Fibroblast of villous mesenchyme (primary cell): ENCODE data around the gene WDR5B. TPM values are rescaled to one million over a fixed set of nuclear protein-coding genes. Genes with fewer than 3 reads are reported as not detected.
A peak's percentile ranks its signal among the peaks of the same experiment; 100 is the strongest.

Source experiments
- DNase-seq: peaks from one replicate; pipeline ENCODE4 v3.0.0-alpha.2; 2010; ENCODE audit warnings: low read depth
- H3K4me3 ChIP-seq: 2 replicates; pipeline ENCODE4 v1.5.1; 2011; ENCODE audit warnings: low read depth, mild to moderate bottlenecking, low read length
- CTCF ChIP-seq: IDR thresholded peaks from 2 replicates; pipeline ENCODE4 v1.5.1; 2012; ENCODE audit warnings: low read depth, mild to moderate bottlenecking, low read length; ENCODE audit not compliant: insufficient read depth
- total RNA-seq: library from RNA; depleted of rRNA; stranded (reverse); fragments of >200 nt; gene quantifications from 2 replicates; pipeline ENCODE4 v1.2.3, GENCODE V29; 2012

WDR5B gene
- 5.2 and 6.9 TPM in 2 replicates for total RNA-seq

DNA sequence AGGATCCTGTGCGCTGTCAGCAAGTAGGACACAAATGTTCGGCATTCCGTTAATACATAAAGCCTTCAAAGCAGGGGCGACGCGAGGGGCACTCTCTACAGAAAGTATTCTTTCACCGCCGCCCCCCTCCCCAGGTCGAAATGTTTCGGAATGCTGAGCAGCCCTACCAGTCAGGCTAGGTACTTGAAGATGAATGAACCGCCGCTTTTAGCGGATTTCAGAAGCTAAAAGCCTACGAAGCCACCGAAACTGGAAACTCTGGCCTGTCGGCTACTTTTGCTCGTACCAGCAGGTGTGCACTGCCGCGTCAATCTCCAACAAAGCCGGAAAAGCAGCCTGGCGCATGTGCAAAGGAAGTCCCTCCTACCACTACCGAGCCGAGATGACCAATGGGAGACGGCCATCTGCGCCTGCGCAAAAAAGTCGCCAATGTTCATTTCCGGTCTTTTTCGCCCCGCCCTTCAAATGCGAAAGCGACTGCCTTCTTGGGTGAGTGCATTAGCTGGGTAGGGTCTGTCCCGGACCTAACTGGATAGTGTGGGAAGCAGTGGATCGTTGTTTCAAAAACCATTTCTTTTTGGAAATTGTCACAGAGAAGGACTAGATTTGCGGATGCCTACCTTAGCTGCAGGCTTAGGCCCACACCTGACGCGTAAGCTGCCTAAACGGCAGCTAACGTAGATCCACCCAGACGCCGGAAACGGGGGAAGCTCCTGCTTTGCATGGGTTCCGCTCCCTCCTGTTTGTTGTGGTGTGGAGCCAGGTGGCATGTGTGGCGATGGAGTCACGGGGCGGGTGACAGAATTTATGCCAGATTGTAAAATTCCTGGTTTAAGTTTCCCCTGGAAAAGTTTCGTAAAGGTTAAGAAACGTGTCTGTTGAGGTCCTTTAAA is at the start of gene WDR5B:
Gene WDR5B, minus strand, starts transcription at position 301 of the 893 bp plus-strand sequence. CDS start 534 bp downstream, outside the sequence.
- H3K4me3 ChIP-seq: peak within 1 kb of the TSS; percentile 99
- no peak for TF ChIP-seq CTCF
- DNase-seq: peak; percentile 98

DNA sequence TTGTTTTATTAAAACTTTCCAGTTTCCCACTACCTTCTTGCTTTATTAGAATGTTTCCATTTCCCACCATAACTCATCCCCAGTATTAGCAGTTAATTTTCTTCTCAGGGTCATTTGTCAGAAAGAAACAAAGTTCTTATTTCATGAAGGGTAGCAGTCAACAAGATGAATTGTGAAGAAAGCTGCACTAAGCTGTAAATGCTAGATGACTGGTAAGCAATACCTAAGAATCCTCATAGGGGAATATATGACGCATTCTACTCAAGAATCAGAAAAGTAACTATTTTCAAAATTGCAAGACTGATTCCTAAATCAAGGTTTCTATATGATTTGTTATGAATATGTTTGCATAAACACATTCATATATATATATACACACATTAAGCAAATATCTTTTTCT is 48.8 kb upstream of the WDR5B start:
- no peak for TF ChIP-seq CTCF
- DNase-seq: no peak
- no peak overlapping the region for H3K4me3 ChIP-seq

DNA sequence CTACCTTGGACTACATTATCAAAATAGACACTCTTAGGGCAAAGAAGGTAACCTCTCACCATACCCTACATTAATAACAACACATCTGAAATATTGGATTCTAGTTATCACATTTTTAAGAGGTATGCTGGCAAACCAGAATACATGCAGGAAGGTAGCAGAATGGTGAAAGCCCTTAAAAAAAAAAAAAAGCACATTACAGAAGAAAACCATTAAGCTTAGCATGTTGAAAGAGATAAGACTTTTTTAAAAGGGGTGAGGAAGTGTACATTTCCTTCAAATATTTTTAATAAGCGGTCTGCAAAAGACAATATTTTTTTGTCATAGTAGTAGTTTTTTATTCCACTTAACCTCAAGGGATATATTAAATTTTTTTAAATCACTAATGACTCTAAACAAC is 46.5 kb upstream of the WDR5B start:
- no peak for TF ChIP-seq CTCF
- no peak for DNase-seq
- no peak overlapping the region for H3K4me3 ChIP-seq

DNA sequence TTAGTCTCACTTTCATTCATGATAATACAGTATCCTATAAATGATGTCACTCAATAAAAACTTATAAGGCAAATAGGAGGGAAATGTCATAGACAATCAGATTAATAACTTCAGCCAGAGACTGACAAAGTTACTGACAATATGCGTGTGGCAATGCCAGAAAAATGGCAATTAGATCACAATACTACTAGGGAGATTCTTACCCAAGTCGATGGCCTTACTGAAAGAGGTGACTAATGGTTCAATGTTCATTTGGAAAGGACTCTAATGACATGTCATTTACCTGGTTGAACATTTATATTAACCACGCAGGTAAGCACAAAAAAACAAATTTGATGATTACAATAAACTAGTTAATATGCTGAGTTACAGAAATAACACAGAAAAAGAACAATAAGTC is 45.9 kb upstream of the WDR5B start:
- no peak for TF ChIP-seq CTCF

DNA sequence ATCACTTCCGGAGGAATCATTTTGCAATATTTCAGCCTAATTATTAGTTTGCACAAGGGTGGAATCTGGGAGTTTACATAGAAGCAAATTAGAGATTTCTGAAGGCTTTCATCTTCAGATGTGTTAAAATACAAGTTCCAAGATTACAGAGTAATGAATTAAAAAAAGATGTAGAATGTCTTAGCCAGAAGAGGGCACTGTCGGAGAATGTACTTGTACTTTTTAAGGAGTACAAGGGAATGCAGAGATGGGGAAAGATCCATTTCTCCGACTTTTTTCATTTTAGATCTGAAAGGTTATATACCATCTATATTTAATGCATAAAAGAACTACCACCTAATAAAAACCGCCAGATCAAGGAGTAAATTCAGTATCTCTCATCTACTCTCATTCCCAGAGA is 43.1 kb upstream of the WDR5B start:
- DNase-seq: peak; percentile 75
- H3K4me3 ChIP-seq: no peak overlapping the region
- TF ChIP-seq CTCF: peak; percentile 48

More for the DNA sequence above, 45.9 kb upstream of the WDR5B start:
- no peak for DNase-seq
- no peak overlapping the region for H3K4me3 ChIP-seq

GRCh38 chr3:122457706-122458105 is 41.8 kb upstream of the WDR5B start:
- no peak overlapping the region for H3K4me3 ChIP-seq
- no peak for DNase-seq
- TF ChIP-seq CTCF: no peak

- no peak for TF ChIP-seq CTCF
- DNase-seq: no peak
Observed at GRCh38 chr3:122456074-122456473, 40.2 kb upstream of the WDR5B start.

More at GRCh38 chr3:122456074-122456473, 40.2 kb upstream of the WDR5B start:
- no peak overlapping the region for H3K4me3 ChIP-seq
